Activated naive CD8-positive, alpha-beta T cell treated with anti-CD3 and anti-CD28 coated beads, Interleukin-2, amount 10 ng/mL, durations not matched to agents 7 days and 5 days (primary cell): ENCODE data around the gene PGP. TPM values are rescaled to one million over a fixed set of nuclear protein-coding genes. Genes with fewer than 3 reads are reported as not detected.

Source experiments
- ATAC-seq: fragments of 150-1000 bp; cut with Tn5 transposase; one replicate; pipeline ENCODE4 v1.10.0; 2021; ENCODE audit warnings: low read depth, moderate library complexity
- POLR2A ChIA-PET: fragments of 350-600 bp; sonication (Branson Sonifier 250); formaldehyde crosslinking; loops from one replicate; lab custom pipeline; 2021; ENCODE audit warnings: antibody characterized with exemption; lab: Charles Lee
- DNase-seq: peaks from one replicate; pipeline ENCODE4 v3.0.0; 2021
- H3K27ac Mint-ChIP-seq: one replicate; pipeline ENCODE4 v1.8.0; 2022; ENCODE audit warnings: mild to moderate bottlenecking, mixed read lengths
- H3K27me3 Mint-ChIP-seq: one replicate; pipeline ENCODE4 v1.8.0; 2022; ENCODE audit warnings: mild to moderate bottlenecking, moderate library complexity, mixed read lengths
- H3K36me3 Mint-ChIP-seq: one replicate; pipeline ENCODE4 v1.8.0; 2021; ENCODE audit warnings: mild to moderate bottlenecking, mixed read lengths
- H3K4me1 Mint-ChIP-seq: one replicate; pipeline ENCODE4 v1.8.0; 2021; ENCODE audit warnings: mixed read lengths
- H3K4me3 Mint-ChIP-seq: one replicate; pipeline ENCODE4 v1.8.0; 2022; ENCODE audit warnings: mild to moderate bottlenecking, moderate library complexity, mixed read lengths
- H3K9me3 Mint-ChIP-seq: one replicate; pipeline ENCODE4 v1.8.0; 2021; ENCODE audit warnings: mixed read lengths
- total RNA-seq, 2 experiments: library from RNA; stranded (reverse); gene quantifications; one replicate each; pipeline ENCODE4 v1.2.3, GENCODE V29; 2021

Gene PGP
- total RNA-seq, 2 experiments from 2014 or later = 22.6 to 23.2 TPM

DNA sequence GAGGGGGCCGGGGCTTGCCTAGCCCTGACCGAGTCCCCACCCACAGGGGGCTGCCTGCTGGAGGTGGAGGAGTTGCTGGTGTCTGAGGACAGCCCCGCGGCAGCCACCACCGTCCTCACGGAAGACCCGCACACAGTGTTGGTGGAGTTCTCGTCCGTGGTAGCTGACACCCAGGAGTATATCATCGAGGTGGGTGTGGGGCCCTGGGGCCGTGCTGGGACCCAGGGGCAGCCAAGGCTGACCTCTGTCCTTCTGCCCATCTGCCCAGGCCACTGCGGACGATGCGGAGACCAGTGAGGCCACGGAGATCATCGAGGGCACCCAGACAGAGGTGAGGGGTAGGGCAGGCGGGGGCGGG is 20.2 kb upstream of the PGP start:
- DNase-seq (no peak), ATAC-seq (no peak)
- H3K27me3 Mint-ChIP-seq = no peaks in the 10 kb centered on the region
- no peaks in the 10 kb centered on the region for H3K4me1 Mint-ChIP-seq
- POLR2A ChIA-PET = no interaction called here
- peaks cover 6% of the 10 kb centered on the region for H3K36me3 Mint-ChIP-seq
- H3K4me3 Mint-ChIP-seq = no peak overlapping the region
- H3K27ac Mint-ChIP-seq = no peak overlapping the region
- no peaks in the 10 kb centered on the region for H3K9me3 Mint-ChIP-seq

DNA sequence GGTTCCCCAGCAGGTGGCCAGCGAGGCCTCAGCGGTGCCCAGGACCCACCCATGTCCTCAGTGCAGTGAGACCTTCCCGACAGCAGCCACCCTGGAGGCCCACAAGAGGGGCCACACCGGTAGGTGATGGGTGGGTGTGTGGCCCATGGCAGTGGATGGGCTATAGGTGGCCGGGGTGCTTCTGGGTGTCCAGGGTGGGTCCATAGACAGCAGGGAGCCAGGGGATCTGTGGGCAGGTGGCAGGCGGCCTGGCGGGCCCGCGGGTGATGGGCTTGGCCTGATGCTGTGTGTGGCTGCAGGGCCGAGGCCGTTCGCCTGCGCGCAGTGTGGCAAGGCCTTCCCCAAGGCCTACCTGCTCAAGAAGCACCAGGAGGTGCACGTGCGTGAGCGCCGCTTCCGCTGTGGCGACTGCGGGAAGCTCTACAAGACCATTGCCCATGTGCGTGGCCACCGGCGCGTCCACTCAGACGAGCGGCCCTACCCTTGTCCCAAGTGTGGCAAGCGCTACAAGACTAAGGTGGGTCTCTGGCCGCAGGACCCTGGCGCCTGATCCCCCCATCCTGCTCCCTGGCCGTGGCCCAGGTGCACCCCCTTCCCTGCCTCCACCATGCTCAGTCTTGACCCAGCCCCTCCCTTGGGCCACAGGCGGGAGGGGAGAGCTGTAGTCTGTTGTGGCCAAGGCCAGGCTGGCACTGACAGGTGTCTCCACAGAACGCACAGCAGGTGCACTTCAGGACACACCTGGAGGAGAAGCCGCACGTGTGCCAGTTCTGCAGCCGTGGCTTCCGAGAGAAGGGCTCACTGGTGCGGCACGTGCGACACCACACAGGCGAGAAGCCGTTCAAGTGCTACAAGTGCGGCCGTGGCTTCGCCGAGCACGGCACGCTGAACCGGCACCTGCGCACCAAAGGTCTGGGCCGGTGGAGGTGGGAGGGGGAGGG is 19.5 kb upstream of the PGP start:
- no peak overlapping the region for H3K4me3 Mint-ChIP-seq
- POLR2A ChIA-PET = no interaction called here
- H3K4me1 Mint-ChIP-seq = no peaks in the 10 kb centered on the region
- no peaks in the 10 kb centered on the region for H3K27me3 Mint-ChIP-seq
- no peaks in the 10 kb centered on the region for H3K9me3 Mint-ChIP-seq
- ATAC-seq (no peak), DNase-seq (no peak)
- peaks cover 6% of the 10 kb centered on the region for H3K36me3 Mint-ChIP-seq
- no peak overlapping the region for H3K27ac Mint-ChIP-seq

DNA sequence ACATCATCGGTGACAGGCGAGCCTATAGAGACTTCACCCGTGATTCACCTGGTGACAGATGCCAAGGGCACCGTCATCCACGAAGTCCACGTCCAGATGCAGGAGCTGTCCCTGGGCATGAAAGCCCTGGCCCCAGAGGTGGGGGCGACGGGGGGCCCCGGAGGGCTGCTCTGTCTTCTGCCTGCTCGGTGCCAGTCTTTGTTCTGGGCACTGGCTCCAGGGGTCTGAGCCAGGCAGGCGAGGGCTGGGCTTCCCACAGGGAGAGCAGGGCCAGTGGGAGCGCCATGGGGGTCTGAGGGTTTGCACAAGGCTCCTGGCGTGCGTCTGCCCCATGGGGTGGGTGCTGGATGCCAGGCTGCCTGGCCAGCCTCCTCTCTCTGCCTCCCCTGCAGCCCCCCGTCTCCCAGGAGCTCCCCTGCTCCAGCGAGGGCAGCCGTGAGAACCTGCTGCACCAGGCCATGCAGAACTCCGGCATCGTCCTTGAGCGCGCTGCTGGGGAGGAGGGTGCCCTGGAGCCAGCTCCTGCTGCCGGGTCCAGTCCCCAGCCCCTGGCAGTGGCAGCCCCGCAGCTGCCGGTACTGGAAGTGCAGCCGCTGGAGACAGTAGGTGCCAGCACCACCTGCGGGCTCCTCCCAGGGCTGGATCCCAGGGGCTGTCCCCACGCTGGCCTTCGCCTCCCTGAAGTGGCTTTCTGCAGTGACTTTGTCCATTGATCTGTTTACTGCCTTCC is 18.6 kb upstream of the PGP start:
- Mint-ChIP-seq H3K4me1 (no peaks in the 10 kb centered on the region), H3K9me3 (no peaks in the 10 kb centered on the region), H3K4me3 (no peak overlapping the region), H3K36me3 (peaks cover 6% of the 10 kb centered on the region), H3K27me3 (no peaks in the 10 kb centered on the region), H3K27ac (no peak overlapping the region)
- ATAC-seq (no peak), DNase-seq (no peak)
- POLR2A ChIA-PET = interaction anchor here (0.5 to 0.6 kb wide), 2 partner anchors 17 to 36 kb away, joined by 3 read pairs; no protein-coding TSS in a partner anchor

GRCh38 chr16:2232094-2232990 is 17.7 kb upstream of the PGP start:
- POLR2A ChIA-PET = interaction anchor here (0.5 kb wide), 1 partner anchor 37 kb away, joined by 3 read pairs; no protein-coding TSS in a partner anchor
- no peak for ATAC-seq
- Mint-ChIP-seq H3K4me3 (no peak overlapping the region), H3K36me3 (peaks cover 6% of the 10 kb centered on the region), H3K4me1 (no peaks in the 10 kb centered on the region), H3K9me3 (no peaks in the 10 kb centered on the region), H3K27me3 (no peaks in the 10 kb centered on the region), H3K27ac (no peak overlapping the region)
- DNase-seq = no peak

DNA sequence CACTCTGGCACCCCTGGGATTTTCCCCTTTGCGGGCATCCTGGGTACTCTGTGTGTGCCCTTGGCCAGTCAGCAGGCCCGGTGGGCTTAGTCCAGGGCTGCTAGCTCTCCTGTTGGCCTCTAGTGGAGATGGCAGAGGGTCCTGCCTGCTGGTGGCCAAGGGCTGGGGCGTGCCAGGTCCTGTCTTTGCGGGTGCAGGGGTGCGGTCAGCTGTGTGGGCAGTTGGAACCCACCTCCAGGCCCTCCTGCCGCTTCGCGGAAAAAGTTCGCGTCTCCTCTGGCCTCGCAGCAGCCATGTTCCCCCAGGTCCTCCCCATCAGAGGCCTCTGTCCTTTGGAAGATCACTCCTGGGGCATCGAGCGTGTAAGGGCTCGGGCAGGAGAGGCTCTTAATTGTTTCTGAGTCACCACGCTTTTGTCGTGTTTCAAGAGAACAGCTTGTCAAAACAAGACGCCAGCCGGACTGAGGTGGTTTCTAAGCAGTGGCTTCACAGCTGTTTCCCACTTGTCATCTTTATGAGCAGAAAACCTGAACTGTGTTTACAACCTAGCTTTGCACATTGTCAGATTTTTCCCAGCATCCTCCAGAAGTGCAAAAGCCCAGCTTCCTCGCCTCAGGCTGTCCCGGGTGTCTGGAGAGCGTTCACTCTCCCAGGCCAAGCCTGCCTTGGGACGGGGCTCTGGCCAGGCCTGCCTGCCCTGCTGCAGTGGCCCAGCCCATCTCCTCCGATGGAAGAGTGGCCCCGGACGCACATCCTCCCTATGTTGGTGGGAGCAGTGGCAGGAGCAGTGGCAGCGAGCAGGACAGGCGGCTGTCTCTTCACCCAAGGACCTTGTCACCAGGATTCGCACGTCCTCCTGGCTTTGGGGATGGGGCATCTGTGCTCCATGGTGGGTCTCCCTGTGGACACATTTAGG is 16.6 kb upstream of the PGP start:
- POLR2A ChIA-PET = interaction anchor here (0.8 to 1.5 kb wide), 2 partner anchors 8 to 26 kb away, joined by 3 read pairs; partner anchors contain the start of gene MLST8
- Mint-ChIP-seq H3K27me3 (no peaks in the 10 kb centered on the region), H3K4me3 (no peak overlapping the region), H3K36me3 (peaks cover 6% of the 10 kb centered on the region), H3K27ac (no peak overlapping the region), H3K9me3 (no peaks in the 10 kb centered on the region), H3K4me1 (peaks cover 4% of the 10 kb centered on the region)
- DNase-seq = no peak
- no peak for ATAC-seq

DNA sequence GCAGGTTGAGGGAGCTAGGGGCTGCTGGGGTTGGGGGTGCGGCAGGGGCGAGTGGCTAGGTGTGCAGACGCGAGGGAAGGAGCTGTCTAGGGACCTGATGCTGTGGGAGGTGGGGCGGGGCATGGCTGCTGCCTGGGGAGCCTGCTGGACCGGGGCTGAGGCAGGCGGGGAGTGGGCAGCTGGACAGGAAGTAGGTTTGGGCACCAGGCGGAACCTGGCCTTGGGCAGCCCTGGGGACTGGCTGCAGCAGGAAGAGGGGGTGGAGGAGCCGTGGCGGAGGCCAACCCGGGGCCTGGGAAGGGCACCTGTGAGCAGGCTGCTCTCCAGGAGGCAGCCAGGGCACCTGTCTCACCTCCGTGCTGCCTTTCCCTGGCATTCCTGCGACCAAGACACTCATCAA is 15.7 kb upstream of the PGP start:
- H3K4me1 Mint-ChIP-seq = peaks cover 9% of the 10 kb centered on the region
- no peak for DNase-seq
- peaks cover 5% of the 10 kb centered on the region for H3K36me3 Mint-ChIP-seq
- no peak overlapping the region for H3K27ac Mint-ChIP-seq
- no peaks in the 10 kb centered on the region for H3K27me3 Mint-ChIP-seq
- POLR2A ChIA-PET = interaction anchor here (0.8 to 1.5 kb wide), 2 partner anchors 7 to 25 kb away, joined by 3 read pairs; partner anchors contain the start of gene MLST8
- ATAC-seq = no peak
- H3K4me3 Mint-ChIP-seq = no peak overlapping the region
- H3K9me3 Mint-ChIP-seq = no peaks in the 10 kb centered on the region

- H3K27me3 Mint-ChIP-seq = no peaks in the 10 kb centered on the region
- H3K27ac Mint-ChIP-seq = no peak overlapping the region
- peaks cover 11% of the 10 kb centered on the region for H3K4me1 Mint-ChIP-seq
- POLR2A ChIA-PET = interaction anchor here (1.5 kb wide), 1 partner anchor 24 kb away, joined by 3 read pairs; the partner anchor contains the start of gene MLST8
- ATAC-seq = no peak
- DNase-seq = no peak
- H3K9me3 Mint-ChIP-seq = no peaks in the 10 kb centered on the region
- H3K36me3 Mint-ChIP-seq = peaks cover 4% of the 10 kb centered on the region
- no peak overlapping the region for H3K4me3 Mint-ChIP-seq
Observed at GRCh38 chr16:2229632-2230250, 15.1 kb upstream of the PGP start.

DNA sequence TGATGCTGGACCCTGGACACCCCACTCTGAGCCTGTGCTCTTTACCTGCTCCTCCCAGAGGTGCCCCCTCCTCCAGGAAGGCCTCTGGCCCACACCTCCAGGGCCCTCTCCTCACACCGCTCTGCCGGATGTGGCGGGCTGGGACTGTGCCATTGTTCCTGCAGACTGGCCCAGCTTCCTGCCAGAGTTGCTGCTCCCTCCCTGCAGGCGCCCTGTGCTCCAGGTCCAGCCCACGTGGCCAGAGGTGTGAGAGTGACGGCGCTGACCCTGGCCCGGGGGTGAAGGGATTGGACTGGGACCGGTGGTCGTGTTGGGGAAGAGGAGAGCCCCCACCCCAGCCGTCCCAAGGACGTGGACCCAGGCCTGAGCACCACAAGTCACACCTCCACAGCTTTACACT is 14.5 kb upstream of the PGP start:
- H3K4me1 Mint-ChIP-seq = peaks cover 14% of the 10 kb centered on the region
- no peak overlapping the region for H3K27ac Mint-ChIP-seq
- H3K27me3 Mint-ChIP-seq = no peaks in the 10 kb centered on the region
- POLR2A ChIA-PET = no interaction called here
- DNase-seq (no peak), ATAC-seq (no peak)
- H3K9me3 Mint-ChIP-seq = no peaks in the 10 kb centered on the region
- H3K36me3 Mint-ChIP-seq = peaks cover 4% of the 10 kb centered on the region
- no peak overlapping the region for H3K4me3 Mint-ChIP-seq

GRCh38 chr16:2228161-2228824 is 13.7 kb upstream of the PGP start:
- Mint-ChIP-seq H3K9me3 (no peaks in the 10 kb centered on the region), H3K4me3 (no peak overlapping the region), H3K4me1 (peaks cover 14% of the 10 kb centered on the region), H3K36me3 (peaks cover 4% of the 10 kb centered on the region), H3K27me3 (no peaks in the 10 kb centered on the region), H3K27ac (no peak overlapping the region)
- DNase-seq = no peak
- no peak for ATAC-seq
- POLR2A ChIA-PET = no interaction called here

- no peaks in the 10 kb centered on the region for H3K27me3 Mint-ChIP-seq
- no peaks in the 10 kb centered on the region for H3K9me3 Mint-ChIP-seq
- DNase-seq (no peak), ATAC-seq (no peak)
- peaks cover 3% of the 10 kb centered on the region for H3K36me3 Mint-ChIP-seq
- POLR2A ChIA-PET = interaction anchor here (1.2 to 1.6 kb wide), 2 partner anchors 12 to 179 kb away, joined by 3 to 7 read pairs; partner anchors contain the start of genes NTHL1, PGP and TSC2
- peaks cover 14% of the 10 kb centered on the region for H3K4me1 Mint-ChIP-seq
- H3K27ac Mint-ChIP-seq = no peak overlapping the region
- no peak overlapping the region for H3K4me3 Mint-ChIP-seq
Observed at GRCh38 chr16:2226918-2227317, 12.3 kb upstream of the PGP start.

GRCh38 chr16:2226245-2226793 is 11.7 kb upstream of the PGP start:
- Mint-ChIP-seq H3K4me3 (no peak overlapping the region), H3K36me3 (peaks cover 2% of the 10 kb centered on the region), H3K9me3 (no peaks in the 10 kb centered on the region), H3K4me1 (peaks cover 14% of the 10 kb centered on the region), H3K27me3 (no peaks in the 10 kb centered on the region), H3K27ac (no peak overlapping the region)
- POLR2A ChIA-PET = interaction anchor here (0.7 to 1.6 kb wide), 4 partner anchors 11 to 178 kb away, joined by 3 to 7 read pairs (median 5); partner anchors contain the start of genes NTHL1, PGP, TRAF7 and TSC2
- ATAC-seq (no peak), DNase-seq (no peak)
